Endometrial microvascular endothelial cells (primary cell): ENCODE data around the gene GAB3. TPM values are rescaled to one million over a fixed set of nuclear protein-coding genes. Genes with fewer than 3 reads are reported as not detected.

Experiments used
- in situ Hi-C: cut with HindIII; loops from 2 replicates; pipeline ENCODE4 v1.10.0; 2017; ENCODE audit warnings: low sequenced_read_pairs, low pct_unique_long_range_greater_than_20kb; ENCODE audit errors: inconsistent ontology term
- total RNA-seq: library from RNA; depleted of rRNA; stranded (reverse); fragments of >200 nt; gene quantifications from one replicate; pipeline ENCODE4 v1.2.3, GENCODE V29; 2015; ENCODE audit errors: inconsistent ontology term

Gene GAB3, protein sequence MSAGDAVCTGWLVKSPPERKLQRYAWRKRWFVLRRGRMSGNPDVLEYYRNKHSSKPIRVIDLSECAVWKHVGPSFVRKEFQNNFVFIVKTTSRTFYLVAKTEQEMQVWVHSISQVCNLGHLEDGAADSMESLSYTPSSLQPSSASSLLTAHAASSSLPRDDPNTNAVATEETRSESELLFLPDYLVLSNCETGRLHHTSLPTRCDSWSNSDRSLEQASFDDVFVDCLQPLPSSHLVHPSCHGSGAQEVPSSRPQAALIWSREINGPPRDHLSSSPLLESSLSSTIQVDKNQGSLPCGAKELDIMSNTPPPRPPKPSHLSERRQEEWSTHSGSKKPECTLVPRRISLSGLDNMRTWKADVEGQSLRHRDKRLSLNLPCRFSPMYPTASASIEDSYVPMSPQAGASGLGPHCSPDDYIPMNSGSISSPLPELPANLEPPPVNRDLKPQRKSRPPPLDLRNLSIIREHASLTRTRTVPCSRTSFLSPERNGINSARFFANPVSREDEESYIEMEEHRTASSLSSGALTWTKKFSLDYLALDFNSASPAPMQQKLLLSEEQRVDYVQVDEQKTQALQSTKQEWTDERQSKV
- 4.3 TPM for total RNA-seq

DNA sequence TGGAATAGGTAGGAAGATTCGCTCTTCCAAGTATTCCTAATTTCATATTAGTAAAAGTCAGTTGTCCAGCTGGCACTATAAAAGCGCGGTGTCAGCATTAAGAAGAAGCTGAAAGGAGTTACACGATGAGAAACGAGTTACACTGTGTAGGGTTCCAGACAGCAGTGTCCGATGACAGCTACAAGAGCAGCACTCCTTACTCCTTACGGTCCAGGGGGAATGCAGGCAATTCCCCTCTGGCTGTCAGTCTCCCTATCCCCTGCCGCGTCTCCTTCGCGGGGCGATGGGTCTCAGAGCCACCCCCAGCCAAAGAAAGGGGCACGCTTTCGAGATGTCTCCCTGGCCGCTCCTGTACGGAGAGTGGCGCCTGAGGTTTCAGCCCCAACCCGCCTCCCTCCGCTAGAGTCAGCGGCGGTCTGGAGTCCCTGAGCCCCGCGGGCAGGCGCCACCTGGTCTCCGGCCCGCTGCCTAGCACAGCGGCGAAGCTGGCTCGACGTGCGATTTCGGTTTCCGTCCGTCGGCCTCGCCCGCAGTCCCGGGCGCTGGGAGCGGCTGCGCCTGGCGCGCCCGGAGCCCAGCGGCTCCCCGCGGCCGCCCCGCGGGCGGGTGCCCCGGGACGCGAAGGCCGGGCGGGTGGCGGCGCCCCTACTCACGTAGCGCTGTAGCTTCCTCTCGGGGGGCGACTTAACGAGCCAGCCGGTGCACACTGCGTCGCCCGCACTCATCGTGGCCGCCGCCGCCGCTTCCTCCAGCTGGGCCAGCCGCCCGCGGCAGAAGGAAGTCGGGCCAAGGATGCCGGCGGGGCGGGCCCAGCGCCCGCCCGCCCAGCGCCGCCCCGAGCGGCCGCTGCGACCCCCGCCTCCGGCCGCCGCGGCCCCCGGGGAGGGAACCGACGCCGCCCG, at the start of gene GAB3:
GAB3 (minus strand) TSS at position 777 of the 902 bp plus-strand sequence; CDS start at position 725, 52 bp downstream.
- in situ Hi-C loops: no loop called here

DNA sequence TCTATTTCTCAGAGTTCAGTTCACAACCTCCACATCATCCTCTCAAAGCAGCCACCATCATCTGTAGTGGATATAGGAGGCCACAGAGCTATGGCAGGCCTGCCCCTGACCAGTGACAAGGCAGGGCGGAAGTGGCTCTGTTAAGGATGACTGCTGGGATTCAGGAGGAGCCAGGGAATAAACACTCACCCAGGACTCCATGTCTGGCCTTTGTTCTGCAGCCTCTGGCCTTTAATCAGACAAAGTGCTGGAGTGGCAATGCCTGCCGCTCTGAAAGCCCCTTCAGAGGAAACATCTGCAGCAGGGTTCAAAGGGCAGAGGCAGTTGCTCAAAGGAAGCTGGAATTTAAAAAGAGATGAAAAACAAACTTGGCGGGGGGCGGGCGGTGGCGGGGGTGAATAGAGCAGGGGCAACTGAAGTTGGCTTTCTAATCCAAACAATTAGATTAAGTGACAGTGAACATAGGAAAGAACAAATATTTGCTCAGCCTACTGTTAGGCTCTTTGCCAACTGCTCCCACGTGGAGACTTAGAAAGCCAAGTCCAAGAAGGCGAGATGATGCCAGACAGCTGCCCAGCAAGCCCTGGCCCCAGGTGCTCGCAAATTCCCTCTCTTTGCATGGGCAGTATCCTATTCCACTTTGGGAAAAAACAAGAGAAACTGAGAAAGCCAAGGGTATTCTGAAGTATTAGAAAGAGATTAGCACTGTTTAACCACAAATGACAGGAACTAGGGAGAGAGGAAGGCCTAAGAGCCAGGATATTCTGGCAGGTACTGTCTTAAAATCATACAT, 48.9 kb upstream of the GAB3 start:
- in situ Hi-C loops: no loop called here

DNA sequence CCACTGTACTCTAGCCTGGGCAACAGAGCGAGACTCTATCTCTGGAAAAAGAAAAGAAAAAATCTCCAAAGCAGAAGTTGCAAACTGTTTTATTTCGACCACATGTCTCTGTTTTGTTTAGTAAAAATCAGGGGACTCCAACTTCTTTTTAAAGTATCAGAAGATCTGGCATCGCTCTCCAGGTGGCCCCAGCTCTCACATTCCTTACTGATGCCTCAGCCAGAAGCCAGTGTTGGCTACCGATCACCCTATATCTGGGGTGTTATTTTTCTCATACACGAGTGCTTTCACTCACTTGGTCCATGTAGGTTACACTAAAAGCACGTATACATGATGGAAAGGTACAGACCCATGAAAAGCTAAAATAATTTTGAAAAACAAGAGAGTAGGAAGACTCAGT, 46.1 kb upstream of the GAB3 start:
- in situ Hi-C loops: no loop called here

DNA sequence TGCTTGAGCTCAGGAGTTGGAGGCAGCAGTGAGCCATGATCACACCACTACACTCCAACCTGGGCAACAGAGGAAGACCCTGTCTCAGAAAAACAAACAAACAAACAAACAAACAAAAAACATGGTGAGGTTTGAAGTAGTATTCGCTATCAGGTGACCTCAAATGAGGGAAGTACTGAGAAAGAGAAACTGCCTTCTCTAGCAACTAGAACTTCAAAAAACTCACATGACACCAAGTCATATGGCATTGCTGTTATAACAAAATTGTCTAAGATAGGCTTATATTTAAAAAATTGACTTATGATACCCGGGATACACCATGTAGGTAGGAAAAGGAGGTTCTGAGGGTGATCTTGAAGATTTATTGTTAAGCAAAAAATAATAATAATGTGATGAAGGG, 44.1 kb upstream of the GAB3 start:
- in situ Hi-C loops: no loop called here

DNA sequence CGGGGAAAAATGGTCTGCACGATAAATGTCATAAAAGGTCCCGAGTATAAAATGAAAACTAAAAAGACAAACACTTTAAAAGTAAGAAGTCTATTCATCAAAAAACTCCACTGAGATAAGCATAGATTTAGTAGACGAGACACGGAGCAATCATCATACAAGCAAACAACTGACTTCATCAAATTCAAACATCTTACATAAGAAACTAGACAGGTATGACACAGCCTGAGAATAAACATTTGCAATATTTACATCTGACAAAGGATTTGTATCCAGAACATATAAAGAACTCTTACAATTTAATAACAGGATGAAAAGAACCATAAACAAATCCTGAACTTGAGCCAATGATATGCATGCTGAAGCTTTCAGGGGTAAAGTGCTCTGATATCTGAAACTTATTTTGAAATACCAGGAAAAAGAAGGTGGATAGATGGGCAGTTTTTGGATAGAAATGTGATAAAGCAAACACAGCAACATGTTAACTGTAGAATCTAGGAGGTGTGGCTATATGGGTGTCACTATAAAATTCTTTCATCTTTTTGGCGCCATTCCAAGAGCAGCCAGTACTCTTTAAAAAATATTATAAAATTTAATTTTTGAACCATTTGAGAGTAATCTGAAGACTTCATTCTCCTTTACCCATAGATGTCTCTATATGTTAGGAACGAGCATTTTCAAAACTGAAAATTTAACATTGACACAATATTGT, 42.4 kb upstream of the GAB3 start:
- in situ Hi-C loops: no loop called here

DNA sequence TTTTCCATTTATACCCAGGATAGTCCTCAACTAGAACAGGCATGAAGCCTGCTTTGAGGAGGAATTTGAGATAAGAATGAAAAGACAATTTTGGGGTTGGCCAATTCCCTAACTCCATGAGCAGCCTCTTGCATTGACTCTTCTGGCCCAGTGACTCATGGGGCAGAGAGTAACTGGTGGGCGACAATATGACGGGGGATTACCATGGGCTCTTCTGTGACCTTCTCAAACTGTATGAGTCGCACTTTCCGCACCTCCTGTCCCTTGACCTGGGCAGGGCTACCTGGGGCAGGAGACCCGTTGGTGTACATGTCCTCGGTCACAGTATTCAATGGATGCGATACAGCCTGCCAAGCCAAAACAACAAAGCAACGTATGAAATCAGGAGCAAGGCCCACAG, 41.1 kb upstream of the GAB3 start:
- in situ Hi-C loops: no loop called here

DNA sequence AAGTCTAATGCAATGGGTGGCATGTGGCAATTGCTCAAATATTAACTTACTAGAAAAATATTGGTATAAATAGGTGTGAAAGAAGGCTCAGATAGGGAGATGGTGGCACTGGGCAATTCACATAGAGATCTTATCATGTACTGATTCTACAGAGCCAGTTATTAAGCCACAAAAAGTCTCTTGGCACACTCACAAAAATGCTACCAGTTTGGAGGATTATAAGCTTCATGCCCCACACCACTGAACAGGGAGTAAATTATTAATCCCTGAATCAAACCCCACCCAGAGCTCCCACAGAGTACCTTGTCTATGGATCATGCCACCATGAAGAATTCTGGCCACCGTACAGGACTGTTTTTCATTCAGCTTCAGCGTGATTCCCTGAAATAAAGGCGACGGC, 40.6 kb upstream of the GAB3 start:
- in situ Hi-C loops: no loop called here

DNA sequence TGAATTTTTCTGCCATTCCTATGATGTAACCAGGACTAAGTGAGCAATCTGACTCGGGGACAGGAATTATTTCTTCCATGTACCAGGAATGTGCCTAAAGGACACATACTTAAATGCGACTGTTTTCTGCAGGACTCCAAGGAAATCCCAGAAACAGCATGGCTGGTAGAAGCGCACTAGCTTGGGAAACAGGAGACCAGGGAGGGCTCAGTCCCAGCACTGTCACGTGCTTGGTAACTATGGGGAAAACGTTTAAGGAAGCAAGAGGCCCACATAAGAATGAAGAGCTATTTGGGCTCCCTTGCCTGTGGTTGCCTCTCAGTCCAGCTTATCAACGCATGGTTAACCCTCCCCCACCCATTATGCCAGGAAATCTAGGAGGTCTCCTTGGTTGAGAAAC, 34.8 kb upstream of the GAB3 start:
- in situ Hi-C loops: no loop called here

DNA sequence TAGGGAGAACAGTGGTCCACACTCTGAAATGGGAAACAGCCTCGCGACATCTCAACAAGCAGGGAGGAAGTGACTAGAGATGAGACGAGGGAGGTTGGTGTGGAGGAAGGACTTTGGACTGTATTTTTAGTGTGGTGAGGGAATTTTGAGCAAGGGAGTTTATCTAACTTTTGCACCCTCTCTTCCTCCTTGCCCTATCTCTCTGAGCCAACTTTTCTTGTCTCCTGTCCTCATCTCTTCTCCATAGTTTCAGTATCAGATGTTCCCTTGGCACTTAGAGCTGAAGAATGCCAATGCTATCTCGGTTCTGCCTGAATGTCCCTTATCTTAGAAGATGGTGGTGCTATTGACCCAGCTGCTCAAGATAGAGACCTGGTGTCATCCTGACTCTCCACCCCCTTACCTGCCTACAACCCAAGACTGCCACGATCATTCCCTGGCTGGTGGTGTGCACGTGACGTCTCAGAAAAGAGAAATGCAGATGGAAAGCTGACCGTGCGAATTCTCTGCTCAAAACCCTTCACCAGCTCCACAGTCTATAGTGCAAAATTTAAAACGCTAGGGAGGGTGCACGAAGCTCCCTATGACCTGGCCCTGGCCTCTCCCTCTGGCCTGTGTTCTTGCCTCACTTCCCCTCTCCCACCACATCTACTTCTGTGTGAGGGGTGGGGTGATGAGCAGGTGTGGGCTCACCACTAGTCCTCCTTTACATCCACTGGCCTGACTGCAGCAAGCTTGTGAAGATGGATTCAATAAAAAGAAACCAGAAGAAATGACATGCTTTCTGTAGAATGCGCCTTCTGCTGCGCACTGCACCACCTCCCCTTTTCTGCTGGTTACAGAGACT, 33.5 kb upstream of the GAB3 start:
- in situ Hi-C loops: no loop called here

DNA sequence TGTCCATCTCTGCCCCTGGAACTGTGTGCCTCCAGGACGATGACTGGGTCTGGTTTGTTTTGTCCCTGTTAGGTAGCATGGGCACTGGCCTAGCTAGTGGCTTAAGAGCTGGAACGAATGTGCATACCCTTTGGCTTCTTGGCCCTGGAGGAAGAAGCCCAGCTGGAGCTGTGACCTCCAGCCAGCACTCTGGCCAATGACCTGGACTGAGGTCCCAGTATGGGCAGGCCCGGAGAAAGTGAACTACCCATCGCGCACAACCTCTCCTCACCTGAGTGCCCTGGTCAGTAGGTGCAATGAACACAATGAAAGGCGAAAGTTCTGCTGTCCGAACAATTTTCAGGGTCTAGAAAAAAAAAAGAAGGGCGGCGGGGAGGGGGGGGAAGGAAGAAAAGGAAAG, 30.1 kb upstream of the GAB3 start:
- in situ Hi-C loops: no loop called here

DNA sequence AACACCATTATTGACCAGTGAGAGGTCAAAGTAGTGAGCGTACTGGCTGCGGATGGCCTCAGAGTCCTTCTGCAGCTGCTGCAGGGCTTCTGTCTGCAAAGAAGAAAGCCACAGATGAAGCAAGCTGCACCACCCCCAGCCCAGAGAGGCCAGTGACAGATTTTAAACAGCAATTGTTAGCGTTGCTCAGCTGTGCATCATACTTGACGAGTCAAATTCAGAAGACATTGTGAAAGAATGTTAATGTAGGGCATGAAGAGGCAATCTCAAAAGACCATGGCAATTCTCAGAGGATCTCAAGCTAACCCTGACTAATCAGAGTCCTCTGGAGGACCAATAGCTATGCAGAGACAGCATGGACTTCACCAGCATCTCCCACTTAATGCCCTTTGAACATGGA, 28.4 kb upstream of the GAB3 start:
- in situ Hi-C loops: no loop called here

DNA sequence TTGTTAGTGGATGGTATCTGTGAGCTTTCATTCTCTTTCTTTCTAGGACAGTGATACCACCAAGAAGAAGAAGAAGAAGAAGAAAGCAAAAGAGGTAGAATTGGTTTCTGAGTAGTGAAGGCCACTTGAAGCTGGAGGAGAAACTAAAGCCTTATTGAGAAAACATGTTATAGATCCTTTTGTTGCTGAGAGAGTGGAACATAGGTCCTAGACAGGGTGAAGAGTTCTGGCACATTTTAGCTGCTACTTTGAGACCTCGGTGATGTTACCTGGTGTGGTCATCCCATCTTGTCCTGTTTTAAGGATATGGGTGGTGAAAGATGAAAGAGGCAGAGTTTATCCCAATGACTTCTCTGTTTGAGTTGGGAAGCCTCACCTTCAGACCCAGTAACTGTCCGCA, 25.9 kb upstream of the GAB3 start:
- in situ Hi-C loops: no loop called here

DNA sequence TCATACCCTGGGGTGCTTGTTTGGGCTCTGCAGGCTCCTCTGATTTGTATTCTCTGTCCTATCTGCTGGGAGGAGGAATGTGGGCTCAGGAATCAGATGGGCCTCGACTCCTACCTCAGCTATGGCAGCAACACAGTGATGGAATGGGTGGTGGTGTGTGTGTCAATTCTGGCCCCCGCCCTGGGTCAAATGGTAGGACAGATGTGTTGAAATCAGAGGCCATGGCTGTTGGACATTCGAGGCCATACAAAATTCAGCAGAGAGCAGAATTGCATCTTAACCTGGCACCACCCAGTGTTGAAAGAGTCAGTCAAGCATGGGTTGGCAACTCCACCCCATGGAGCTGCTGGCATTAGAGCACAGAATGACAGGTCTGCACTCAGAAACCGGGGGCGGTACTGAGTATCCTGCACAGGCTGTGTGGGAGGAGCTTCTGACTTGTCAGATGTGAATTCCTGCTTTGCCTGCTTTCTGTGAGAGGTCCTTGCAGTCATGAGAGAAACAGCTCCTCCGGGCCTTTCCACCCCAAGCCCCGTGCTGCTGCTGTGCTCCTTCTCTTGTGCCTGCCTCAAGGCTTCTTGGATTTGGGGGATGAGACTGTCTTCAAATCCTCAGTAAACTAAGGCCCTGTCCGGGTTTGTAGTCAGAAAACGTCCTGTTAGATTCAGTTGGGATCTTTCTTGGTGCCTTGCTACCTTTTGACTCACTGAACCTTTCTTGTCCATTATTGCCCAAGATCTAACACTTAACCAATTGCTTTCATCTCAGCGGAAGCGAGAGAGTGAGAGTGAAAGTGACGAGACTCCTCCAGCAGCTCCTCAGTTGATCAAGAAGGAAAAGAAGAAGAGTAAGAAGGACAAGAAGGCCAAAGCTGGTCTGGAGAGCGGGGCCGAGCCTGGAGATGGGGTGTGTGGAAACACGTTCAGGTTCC, 24.8 kb upstream of the GAB3 start:
- in situ Hi-C loops: no loop called here

DNA sequence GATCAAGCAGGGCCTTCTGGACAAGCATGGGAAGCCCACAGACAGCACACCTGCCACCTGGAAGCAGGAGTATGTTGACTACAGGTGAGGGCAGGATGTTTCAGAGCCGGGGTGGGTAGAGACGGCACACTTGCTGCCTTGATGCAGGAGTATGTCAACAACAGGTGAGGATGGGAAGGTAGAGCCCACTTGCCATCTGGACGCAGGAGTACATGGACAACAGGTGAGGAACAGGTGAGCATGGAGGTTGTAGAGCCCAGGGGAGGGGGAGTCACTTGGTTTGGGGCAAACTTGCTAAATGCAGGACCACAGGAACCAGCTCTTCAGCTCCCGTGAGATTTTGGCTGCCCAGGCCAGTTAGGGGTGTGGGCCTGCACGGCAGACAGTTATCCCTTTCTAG, 23.7 kb upstream of the GAB3 start:
- in situ Hi-C loops: no loop called here

DNA sequence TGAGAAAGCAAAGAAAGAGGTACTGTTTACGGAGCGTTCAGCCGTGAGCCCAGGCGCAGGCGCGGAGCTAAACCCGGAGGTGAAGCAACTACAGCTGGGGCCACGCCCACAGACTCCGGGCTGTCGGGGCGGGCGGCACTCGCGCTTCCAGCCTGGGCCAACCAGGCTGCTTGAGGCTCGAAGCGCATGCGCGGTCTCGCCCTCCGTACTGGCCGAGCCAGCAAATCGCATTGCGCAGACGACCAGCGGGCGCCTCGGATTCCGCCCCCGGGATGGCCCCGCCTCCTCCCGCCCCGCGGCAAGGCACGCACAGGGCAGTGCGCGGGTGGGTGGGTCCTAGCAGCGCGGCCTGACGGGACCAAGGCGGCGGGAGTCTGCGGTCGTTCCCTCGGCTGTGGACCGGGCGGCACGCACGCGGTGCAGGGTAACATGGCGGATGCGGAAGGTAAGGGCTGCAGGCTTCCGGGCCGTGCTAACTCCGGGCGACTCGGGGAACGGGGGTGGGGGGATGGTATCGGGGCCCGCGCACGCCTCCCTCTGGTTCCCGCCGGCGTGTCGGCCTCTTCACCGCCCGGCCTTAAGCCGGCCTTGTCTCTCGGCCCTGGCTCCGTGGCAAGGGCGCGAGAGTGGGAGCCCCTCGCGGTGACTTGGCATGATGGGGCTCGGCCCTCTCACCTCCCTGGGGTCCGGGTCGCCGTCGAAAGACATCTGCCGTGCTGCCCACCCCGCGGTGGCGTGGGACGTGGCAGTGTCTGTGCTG, 11.8 kb upstream of the GAB3 start, which contains the start of gene DKC1:
DKC1 (plus strand) TSS at position 328 of the 760 bp plus-strand sequence; CDS start at position 430, 102 bp downstream.
- in situ Hi-C loops: no loop called here
